ENCODE measurements around the gene HPSE2. TPM values are rescaled to one million over a fixed set of nuclear protein-coding genes. Genes with fewer than 3 reads are reported as not detected.

Gene HPSE2
- total and polyA plus RNA-seq, 2 of the 8 experiments (the other 6 are each of a cell fraction or from before 2014, with no cell fraction given) = 0.41 to 0.58 TPM

DNA sequence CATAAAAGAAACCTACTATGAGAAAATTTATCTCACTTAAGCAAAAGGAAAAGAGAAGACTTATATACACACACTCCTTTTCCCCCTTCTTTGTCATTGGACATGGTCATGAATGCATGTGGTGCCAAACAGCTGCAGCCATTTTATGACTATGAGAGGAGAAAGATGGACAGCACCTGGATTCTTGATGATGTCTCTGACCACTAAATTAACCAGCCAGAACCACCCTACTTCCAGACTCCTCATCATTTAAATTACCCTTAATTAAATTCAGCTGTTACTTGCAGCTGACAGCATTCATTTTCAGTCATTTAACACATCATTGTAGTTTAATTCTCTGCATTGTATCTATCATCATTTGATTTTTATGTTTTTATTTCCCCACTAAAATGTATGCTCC is 409.9 kb downstream of the HPSE2 start (continued):
- TF ChIP-seq PHF8 (conservative IDR thresholded peaks at IDR 0.05; ENCODE audit: low read depth, low read length) (no peak), TAF7 (optimal IDR thresholded peaks at IDR 0.05; ENCODE audit: borderline replicate concordance, low read depth, low read length) (no peak), TCF12 (IDR thresholded peaks at IDR 0.05; ENCODE audit: low read depth, low read length) (no peak), NRF1 (IDR thresholded peaks at IDR 0.05; ENCODE audit: low read depth, low read length) (no peak), SUZ12 (IDR thresholded peaks at IDR 0.05; ENCODE audit: low read length) (no peak)

Measured in H1 (cell line).